M059J (cell line): ENCODE results near the gene VWA7. TPM values are rescaled to one million over a fixed set of nuclear protein-coding genes. Genes with fewer than 3 reads are reported as not detected.

ENCODE experiments used
- DNase-seq: peaks from one replicate; pipeline ENCODE4 v3.0.0-alpha.2; 2012; ENCODE audit warnings: low read depth
- total RNA-seq: library from RNA; depleted of rRNA; stranded (reverse); fragments of >200 nt; shearing (Covaris generic); gene quantifications from 2 replicates; pipeline ENCODE4 v1.2.3, GENCODE V29; 2014

VWA7 gene
- total RNA-seq, 1 experiment from 2014 or later, result 1.8 TPM

GRCh38 chr6:31758281-31758680 lies 18.8 kb downstream of the VWA7 start:
- no peak for DNase-seq

- peak; percentile 88 for DNase-seq
These were observed 24.3 kb downstream of the VWA7 start for GRCh38 chr6:31752739-31753319.

GRCh38 chr6:31750411-31751022 lies 26.6 kb downstream of the VWA7 start:
- DNase-seq, result peak; percentile 91

GRCh38 chr6:31749301-31750036 lies 27.7 kb downstream of the VWA7 start:
- DNase-seq, result no peak

- DNase-seq, result no peak
These were observed 32.7 kb downstream of the VWA7 start for GRCh38 chr6:31744422-31744821.

- no peak for DNase-seq
These were observed 34.2 kb downstream of the VWA7 start for GRCh38 chr6:31742894-31743293.

- DNase-seq, result no peak
These were observed 35.3 kb downstream of the VWA7 start for GRCh38 chr6:31741815-31742214.

GRCh38 chr6:31740397-31741223 lies 36.5 kb downstream of the VWA7 start:
- DNase-seq, result no peak

- peak; percentile 100 for DNase-seq
These were observed 37.3 kb downstream of the VWA7 start, which contains the start of gene MSH5 for GRCh38 chr6:31739639-31740396. Gene MSH5 (plus strand): TSS chr6:31740005. CDS start chr6:31740467, 462 bp downstream.

GRCh38 chr6:31737991-31738979 lies 38.8 kb downstream of the VWA7 start:
- peak; percentile 97 for DNase-seq

- peak; percentile 51 for DNase-seq
These were observed 39.7 kb downstream of the VWA7 start for GRCh38 chr6:31737315-31737990.

GRCh38 chr6:31736768-31737314 lies 40.3 kb downstream of the VWA7 start:
- DNase-seq, result no peak

- peak; percentile 96 for DNase-seq
These were observed 40.9 kb downstream of the VWA7 start, which contains the start of gene CLIC1 for GRCh38 chr6:31736021-31736767. Gene CLIC1 (minus strand): TSS chr6:31736530. CDS start chr6:31736300, 230 bp downstream.

- DNase-seq, result peak; percentile 93
These were observed 42.2 kb downstream of the VWA7 start for GRCh38 chr6:31734821-31735406.

- no peak for DNase-seq
These were observed 42.8 kb downstream of the VWA7 start for GRCh38 chr6:31734247-31734820.

GRCh38 chr6:31733734-31734133 lies 43.4 kb downstream of the VWA7 start:
- no peak for DNase-seq

- no peak for DNase-seq
These were observed 45.1 kb downstream of the VWA7 start for GRCh38 chr6:31732029-31732428.
